Measurements from ENCODE around the gene PARN.

DNA sequence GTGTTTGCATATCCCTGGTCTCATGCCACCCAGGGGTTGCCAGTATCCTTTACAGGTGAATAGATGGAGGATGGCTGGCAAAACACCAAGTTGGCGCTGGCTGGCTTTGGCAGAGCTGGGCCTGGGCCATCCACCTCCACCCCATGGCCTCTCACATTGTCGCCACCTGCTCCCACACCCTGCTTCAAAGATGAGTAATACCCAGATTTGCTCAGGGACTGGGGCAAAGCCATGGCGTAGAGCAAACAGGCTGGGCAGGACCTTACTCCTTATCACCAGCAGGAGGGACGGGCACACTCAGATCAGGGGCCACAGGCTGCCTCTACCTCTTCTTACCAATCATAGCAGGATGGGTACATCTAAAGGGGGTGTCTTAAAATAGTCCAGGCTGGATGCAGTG lies 39.7 kb upstream of the PARN start:
- TF ChIP-seq, protein P1, sequence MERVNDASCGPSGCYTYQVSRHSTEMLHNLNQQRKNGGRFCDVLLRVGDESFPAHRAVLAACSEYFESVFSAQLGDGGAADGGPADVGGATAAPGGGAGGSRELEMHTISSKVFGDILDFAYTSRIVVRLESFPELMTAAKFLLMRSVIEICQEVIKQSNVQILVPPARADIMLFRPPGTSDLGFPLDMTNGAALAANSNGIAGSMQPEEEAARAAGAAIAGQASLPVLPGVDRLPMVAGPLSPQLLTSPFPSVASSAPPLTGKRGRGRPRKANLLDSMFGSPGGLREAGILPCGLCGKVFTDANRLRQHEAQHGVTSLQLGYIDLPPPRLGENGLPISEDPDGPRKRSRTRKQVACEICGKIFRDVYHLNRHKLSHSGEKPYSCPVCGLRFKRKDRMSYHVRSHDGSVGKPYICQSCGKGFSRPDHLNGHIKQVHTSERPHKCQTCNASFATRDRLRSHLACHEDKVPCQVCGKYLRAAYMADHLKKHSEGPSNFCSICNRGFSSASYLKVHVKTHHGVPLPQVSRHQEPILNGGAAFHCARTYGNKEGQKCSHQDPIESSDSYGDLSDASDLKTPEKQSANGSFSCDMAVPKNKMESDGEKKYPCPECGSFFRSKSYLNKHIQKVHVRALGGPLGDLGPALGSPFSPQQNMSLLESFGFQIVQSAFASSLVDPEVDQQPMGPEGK (CRISPR knock-in tag; IDR thresholded peaks at IDR 0.05; ENCODE audit: borderline replicate concordance) = no peak
- TF ChIP-seq ZNF8 (CRISPR knock-in tag; IDR thresholded peaks at IDR 0.05) (no peak), ARNTL (CRISPR knock-in tag; IDR thresholded peaks at IDR 0.05; ENCODE audit: borderline replicate concordance, low read depth) (no peak)

All from SK-N-SH treated with all-trans-retinoic acid at 6 μM for 48 hours (cell line).